ENCODE data around the gene PDGFRB. TPM values are rescaled to one million over a fixed set of nuclear protein-coding genes. Genes with fewer than 3 reads are reported as not detected.

The PDGFRB gene
- total RNA-seq, 1 experiment from 2014 or later = 31.1 TPM

DNA sequence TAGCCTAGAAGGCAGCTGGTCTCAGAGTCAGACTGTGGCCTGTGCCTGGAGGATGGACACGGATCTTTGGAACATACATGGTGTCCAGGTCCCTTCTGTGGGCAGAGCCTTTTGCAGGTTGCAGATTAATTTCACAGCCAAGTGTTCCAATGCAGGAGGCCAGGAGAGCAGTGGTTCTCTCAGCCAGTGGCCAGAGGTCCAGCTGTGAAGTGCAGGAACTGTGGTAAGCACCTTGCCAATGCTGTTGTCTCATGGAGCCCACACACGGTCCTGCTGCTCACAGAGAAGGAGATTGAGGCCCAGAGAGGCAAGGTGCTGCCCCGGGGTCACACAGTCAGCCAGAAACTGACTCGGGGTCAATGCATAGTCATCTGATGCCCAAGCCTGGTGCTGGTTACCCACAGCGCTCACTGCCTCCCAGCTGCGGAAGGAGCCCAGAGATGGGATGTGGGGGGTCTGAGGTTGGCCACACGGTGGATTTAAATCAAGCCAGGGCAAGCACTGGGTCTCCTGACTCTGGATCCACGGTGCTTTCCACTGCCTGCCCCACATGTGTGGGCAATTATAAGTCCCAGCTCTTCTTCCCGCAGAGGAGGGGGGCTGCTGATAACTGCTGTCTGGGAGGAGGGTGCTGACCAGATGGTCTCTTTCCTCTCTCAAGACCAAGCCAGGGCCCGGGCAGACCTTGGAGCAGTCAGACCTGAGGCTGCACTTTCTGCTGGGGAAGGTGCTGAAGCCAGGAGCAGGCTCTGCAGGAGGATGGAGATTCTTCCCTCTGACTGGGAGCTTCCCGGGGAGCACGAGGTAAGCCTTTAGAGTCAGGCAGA, 2.8 kb downstream of the PDGFRB start:
- DNase-seq (ENCODE audit: low spot score) = no peak
- in situ Hi-C loops (cut with HindIII; ENCODE audit: low sequenced_read_pairs) = no loop called here

GRCh38 chr5:150149618-150150017, 6.0 kb downstream of the PDGFRB start:
- in situ Hi-C loops (cut with HindIII; ENCODE audit: low sequenced_read_pairs) = no loop called here
- DNase-seq (ENCODE audit: low spot score) = no peak

- DNase-seq (ENCODE audit: low spot score) = peak; percentile 79
These were observed 7.3 kb downstream of the PDGFRB start for GRCh38 chr5:150148117-150148927.

DNA sequence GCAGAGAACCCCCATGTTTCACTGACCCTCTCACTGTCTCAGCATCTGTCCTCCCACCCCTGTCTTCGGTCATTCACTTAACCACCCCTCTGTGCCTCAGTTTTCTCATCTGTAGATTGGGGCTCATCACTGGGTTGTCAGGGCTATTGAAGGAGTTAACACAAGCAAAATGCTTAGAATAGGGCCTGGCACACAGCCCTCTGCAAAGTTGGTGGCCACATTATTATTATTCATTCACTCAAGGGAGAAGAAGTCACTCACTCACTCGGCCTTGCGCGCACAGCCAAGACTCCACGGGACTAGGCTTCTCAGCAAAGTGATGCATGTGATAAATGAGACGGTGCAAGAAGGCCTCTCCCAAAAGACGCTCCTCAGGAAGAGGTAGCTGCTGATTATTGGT, 8.0 kb downstream of the PDGFRB start:
- DNase-seq (ENCODE audit: low spot score) = no peak
- in situ Hi-C loops (cut with HindIII; ENCODE audit: low sequenced_read_pairs) = no loop called here

More at GRCh38 chr5:150148117-150148927, 7.3 kb downstream of the PDGFRB start:
- in situ Hi-C loops (cut with HindIII; ENCODE audit: low sequenced_read_pairs) = no loop called here

- no peak for DNase-seq (ENCODE audit: low spot score)
- in situ Hi-C loops (cut with HindIII; ENCODE audit: low sequenced_read_pairs) = no loop called here
These were observed 8.6 kb downstream of the PDGFRB start for GRCh38 chr5:150146862-150147601.

GRCh38 chr5:150146235-150146634, 9.4 kb downstream of the PDGFRB start:
- DNase-seq (ENCODE audit: low spot score) = no peak
- in situ Hi-C loops (cut with HindIII; ENCODE audit: low sequenced_read_pairs) = no loop called here

DNA sequence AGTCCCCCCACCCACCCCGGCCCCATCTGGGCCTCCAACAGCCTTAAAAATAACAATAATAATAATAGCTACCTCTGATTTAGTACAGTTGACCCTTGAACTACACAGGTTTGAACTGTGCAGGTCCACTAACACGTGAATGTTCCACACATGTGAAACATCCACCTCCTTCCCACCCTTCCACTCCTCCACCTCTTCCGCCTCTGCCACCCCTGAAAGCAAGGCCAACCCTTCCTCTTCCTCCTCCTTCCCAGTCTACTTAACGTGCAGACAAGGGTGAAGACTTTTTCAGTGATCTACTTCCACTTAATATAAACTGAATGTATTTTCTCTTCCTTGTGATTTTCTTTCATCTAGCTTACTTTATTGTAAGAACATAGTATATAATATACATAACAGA, 10.8 kb downstream of the PDGFRB start:
- DNase-seq (ENCODE audit: low spot score) = no peak
- in situ Hi-C loops (cut with HindIII; ENCODE audit: low sequenced_read_pairs) = no loop called here

- in situ Hi-C loops (cut with HindIII; ENCODE audit: low sequenced_read_pairs) = no loop called here
- DNase-seq (ENCODE audit: low spot score) = no peak
These were observed 11.3 kb downstream of the PDGFRB start for GRCh38 chr5:150144246-150144801.

DNA sequence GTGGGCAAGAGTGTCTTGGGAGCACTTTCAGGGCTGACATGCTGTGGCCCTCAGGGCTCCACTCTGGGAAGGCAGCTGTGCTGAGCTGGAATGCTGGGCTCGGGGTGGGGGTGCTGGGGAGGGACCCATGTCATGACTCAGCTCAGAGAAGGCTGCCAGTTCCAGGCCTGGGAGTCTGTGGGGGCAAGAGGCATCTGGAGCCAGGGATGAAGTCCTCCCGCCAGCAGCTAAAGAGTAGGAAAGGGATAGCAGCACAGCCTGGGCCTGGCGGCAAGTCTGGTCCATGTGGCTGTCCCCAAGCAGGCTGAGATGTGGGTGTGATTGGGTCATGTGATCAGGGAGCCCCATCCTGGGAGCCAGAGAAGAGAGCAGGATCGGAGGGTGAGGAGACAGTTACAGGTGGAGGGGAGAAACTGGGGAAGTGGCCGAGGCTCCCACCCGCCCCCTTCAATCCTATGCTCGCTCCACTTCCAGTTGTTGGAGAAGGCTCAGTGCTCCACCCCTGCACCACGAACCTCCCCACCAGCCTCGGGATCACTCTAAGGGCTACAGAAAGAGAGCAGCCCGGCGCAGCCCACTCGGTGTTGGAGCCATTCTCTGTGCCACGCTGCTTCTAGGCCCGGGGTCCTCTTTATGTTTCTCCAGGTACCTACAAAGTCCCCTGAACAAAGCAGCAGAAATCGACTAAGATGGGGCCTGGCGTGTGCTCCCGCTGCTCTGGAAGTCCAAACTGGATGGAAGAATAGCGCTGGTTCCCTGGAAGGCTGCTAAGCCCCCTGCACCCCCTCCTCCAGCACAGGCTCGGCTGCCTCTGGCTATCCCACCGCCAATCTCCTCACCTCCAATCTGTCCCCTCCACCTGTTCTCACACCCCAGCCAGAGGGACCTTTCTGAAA, 12.0 kb downstream of the PDGFRB start:
- no peak for DNase-seq (ENCODE audit: low spot score)
- in situ Hi-C loops (cut with HindIII; ENCODE audit: low sequenced_read_pairs) = no loop called here

- no peak for DNase-seq (ENCODE audit: low spot score)
- in situ Hi-C loops (cut with HindIII; ENCODE audit: low sequenced_read_pairs) = no loop called here
These were observed 12.7 kb downstream of the PDGFRB start for GRCh38 chr5:150142959-150143349.

DNA sequence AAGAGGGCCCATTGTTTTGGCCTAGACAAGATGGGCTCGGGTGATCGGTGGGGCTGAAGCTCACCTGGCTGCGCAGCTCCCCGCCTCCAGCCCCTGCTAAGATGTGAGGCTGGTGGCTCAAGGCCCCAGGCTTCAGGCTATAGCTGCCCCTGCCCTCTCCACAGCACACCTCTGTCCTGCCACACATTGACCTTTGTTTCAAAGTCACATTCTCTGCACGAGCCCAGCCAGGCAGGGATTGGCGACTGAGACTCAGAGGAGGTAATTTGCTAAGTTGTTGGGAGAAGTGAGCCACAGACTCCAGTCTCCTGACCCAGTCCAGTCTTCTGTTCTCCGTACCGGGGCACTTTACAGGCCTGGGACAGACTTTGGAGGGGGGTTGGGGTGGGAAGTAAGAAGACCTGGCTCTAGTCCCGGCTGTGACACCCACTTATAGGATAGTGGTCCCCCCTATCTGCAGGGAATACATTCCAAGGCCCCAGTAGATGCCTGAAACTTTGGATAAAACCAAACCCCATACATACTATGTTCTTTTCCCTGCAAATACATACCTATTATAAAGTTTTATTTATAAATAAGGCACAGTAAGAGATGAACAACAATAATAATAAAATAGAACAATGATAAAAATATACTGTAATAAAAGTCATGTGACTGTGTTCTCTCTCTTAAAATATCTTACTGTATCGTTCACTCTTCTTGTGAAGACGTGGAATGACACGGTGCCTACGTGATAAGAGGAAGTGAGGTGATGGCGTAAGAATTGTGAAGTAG, 13.3 kb downstream of the PDGFRB start:
- in situ Hi-C loops (cut with HindIII; ENCODE audit: low sequenced_read_pairs) = no loop called here
- no peak for DNase-seq (ENCODE audit: low spot score)

GRCh38 chr5:150141544-150142184, 14.0 kb downstream of the PDGFRB start:
- in situ Hi-C loops (cut with HindIII; ENCODE audit: low sequenced_read_pairs) = no loop called here
- no peak for DNase-seq (ENCODE audit: low spot score)

DNA sequence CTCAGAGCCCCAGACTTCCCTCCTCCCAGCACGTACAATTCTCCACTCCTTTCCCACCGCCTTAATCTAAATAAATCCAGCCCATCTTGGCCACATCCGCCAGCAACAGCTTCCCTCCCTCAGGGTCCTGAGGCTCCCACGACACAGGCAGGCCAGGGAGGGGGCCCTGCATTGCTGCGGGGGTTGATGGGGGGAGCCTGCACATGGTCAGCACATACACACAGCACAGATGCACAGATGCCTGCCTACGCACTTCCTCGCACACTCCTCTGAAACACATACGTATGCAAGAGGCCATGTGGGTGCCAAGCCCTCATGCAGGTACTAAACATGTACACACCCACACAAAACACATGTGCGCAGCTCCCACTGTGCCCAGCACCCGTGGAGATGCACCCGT, 14.8 kb downstream of the PDGFRB start:
- in situ Hi-C loops (cut with HindIII; ENCODE audit: low sequenced_read_pairs) = no loop called here
- no peak for DNase-seq (ENCODE audit: low spot score)

GRCh38 chr5:150139334-150139733, 16.3 kb downstream of the PDGFRB start:
- in situ Hi-C loops (cut with HindIII; ENCODE audit: low sequenced_read_pairs) = no loop called here

DNA sequence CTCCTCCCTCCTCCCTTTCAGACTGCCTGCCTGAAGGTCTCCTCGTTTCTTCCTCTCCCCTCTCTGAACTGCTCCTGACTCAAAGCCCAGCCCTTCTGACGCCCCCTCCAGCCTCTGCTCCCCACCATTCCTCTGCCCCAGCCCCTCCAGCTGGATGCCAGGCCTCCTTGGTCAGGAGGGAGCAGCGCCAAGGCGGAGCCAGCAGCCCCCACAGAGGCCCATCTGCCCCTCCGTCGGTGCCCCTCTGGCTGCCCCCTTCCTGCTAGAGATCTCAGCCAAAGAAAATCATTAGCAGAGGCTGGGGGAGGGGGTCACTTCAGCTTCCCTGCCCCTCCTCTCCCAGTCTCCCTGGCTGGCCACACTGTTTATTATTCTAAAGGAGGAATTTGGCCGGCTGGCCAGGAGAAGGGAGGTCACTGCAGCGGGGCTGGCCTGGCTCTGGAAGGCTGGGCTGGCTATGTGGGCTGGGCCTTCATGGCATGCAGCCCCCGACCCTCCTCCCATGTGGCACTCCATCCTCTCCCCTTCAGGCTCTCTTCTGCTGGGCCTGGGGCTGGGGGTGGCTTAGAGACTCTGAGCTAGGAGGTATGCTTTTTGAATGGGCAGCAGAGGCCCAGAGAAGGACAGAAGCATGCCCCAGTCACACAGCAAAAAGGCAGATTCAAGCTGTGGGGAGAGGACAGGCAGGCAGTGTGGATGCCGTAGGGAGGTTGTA, 16.9 kb downstream of the PDGFRB start:
- DNase-seq (ENCODE audit: low spot score) = no peak
- in situ Hi-C loops (cut with HindIII; ENCODE audit: low sequenced_read_pairs) = no loop called here

More at GRCh38 chr5:150139334-150139733, 16.3 kb downstream of the PDGFRB start:
- DNase-seq (ENCODE audit: low spot score) = no peak

GRCh38 chr5:150137997-150138396, 17.6 kb downstream of the PDGFRB start:
- in situ Hi-C loops (cut with HindIII; ENCODE audit: low sequenced_read_pairs) = no loop called here
- no peak for DNase-seq (ENCODE audit: low spot score)
